Breast epithelium (tissue), 3 donors: ENCODE data around the gene SH3D21.

Experiments used
- CTCF ChIP-seq, 3 donors: fragments of 450-650 bp; IDR thresholded peaks; one replicate each; pipeline ENCODE4 v1.5.1; 2016 to 2017; ENCODE audit warnings: antibody characterized with exemption in 3 of 3, mild to moderate bottlenecking in 3 of 3, moderate library complexity in 3 of 3
- POLR2A ChIP-seq: fragments of 450-650 bp; IDR thresholded peaks from one replicate; pipeline ENCODE4 v1.6.1; 2016; ENCODE audit warnings: antibody characterized with exemption, mild to moderate bottlenecking, moderate library complexity

GRCh38 chr1:36339615-36340014 lies 33.4 kb downstream of the SH3D21 start:
- no peak for TF ChIP-seq CTCF (IDR thresholded peaks at IDR 0.05)
- no peak for TF ChIP-seq POLR2A
